GM19025 (cell line): Measurements from ENCODE around the gene MAPKAPK2.

Experiments used
- ATAC-seq: cut with Tn5 transposase; IDR thresholded peaks from one replicate; pipeline ENCODE4 v1.9.1; 2021; ENCODE audit warnings: mild to moderate bottlenecking, low read depth, moderate library complexity; ENCODE audit not compliant: unreplicated experiment

The MAPKAPK2 gene

GRCh38 chr1:206681359-206681758 lies 3.3 kb upstream of the MAPKAPK2 start:
- no peak for ATAC-seq

GRCh38 chr1:206682111-206682510 lies 2.6 kb upstream of the MAPKAPK2 start:
- no peak for ATAC-seq

- no peak for ATAC-seq
Observed at GRCh38 chr1:206683313-206683712, 1.4 kb upstream of the MAPKAPK2 start.

DNA sequence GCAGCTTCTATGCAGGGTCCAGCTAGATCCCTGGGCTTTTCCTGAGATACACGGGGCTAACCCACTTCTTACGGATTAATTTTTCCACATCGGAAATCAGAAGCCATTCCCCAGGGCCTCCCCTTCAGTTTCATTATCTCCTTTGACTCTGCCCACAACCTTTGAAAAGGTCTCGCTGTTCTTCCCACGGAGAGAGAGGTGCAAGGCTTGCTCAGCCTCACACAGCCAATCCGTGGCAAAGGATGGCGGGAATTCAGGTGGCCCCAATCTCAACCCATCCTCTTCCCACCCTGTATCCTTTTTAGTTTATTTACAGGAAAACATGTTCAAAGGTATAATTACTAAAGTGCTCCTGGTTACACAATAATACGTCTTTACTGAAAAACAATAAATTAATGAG lies 702 bp upstream of the MAPKAPK2 start:
- ATAC-seq: no peak

GRCh38 chr1:206685334-206685768 lies 646 bp downstream of the MAPKAPK2 start:
- ATAC-seq: peak; percentile 27

DNA sequence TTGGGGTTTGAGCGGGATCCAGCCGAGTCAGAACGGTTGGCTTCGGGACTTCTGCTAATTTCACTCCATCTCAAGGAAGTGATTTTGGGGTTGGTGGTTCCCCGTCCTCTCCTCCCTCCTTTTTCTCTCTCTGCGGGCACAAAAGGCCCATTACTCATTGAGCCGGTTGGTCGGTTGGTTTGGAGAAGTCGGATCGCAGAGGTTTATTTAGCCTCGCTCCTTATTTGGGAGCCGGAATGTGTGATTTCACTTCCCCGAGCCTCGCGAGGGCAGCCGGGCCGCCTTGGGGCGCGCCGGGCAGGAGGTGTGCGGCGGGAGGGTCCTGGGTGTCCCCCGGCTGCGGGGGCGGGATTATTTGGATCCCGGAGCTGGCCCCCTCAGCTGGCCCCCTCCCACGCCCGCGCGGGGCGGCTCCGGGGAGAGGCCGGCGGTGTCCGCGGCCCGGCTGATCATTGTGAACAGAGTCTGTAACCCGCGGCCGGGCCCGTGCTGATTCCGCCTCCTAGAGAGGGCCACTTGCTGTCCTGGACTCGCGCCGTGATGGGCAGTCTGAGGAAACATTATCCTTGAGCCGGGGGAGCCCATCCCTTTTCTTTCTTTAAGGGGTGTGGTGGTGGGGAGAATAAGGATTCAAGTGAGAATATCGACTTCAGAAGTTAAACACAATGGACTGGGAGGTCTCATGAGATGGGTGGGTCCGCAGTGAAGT lies 1.2 kb downstream of the MAPKAPK2 start:
- peak; percentile 19 for ATAC-seq

- no peak for ATAC-seq
Observed at GRCh38 chr1:206686478-206687249, 2.0 kb downstream of the MAPKAPK2 start.

DNA sequence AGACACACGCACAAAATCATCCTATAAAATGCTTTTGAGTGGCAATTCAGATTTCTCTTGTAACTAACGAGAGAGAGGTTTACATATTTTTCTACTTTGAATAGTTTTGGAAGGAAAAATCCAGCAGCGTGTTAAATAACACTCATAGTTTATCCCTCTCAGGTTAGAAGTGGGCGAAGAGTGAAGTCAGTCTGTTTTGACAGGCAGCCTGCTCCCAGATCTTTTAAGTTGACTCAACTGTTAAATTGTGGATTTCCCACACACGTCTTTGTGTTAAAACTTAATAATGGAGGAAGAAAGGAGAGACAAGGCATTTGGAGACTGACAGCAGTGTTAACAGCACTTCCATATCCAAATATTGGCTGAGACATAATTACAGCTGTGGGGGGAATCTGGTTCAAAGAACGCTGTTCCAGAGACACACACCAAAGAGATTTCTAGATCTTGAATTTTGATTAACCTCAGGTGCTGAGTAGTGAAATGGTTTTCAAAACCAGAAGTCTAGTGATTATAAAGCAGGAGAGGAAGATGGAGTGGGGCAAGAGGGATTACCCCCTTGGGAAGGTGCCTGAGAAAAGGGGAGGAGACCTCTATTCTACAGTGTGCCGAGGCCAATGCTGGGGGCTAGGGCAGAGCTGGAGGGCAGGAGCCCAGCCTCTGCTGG lies 2.7 kb downstream of the MAPKAPK2 start:
- ATAC-seq: no peak

DNA sequence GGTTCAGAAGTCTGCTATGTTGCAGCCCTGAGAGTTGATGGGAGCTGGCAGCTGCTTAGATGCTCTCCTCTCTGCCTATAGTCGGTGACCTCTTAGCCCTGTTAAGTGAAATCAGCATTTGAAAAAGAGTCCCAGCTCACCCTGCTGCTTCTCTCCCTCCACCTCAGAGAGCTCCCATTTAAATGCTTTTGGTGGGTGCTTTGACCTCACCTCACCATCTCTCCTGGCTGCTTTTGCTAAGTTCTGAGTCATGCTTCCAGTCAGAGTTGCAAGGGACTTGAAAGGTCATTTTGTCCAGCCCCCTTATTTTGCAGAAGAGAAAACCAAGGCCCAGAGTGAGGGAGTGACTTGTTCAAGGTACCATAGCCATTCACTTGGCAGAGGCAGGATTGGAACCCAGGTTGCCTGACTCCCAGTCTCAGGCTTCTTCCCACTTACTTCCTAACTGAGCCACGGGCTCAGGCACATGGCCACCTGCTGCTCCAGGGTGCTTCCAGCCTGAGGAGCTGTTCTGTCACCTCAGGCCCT lies 3.3 kb downstream of the MAPKAPK2 start:
- no peak for ATAC-seq

GRCh38 chr1:206690516-206690915 lies 5.8 kb downstream of the MAPKAPK2 start:
- ATAC-seq: no peak

- ATAC-seq: no peak
Observed at GRCh38 chr1:206691604-206692003, 6.9 kb downstream of the MAPKAPK2 start.

- ATAC-seq: no peak
Observed at GRCh38 chr1:206693029-206693428, 8.3 kb downstream of the MAPKAPK2 start.

GRCh38 chr1:206693592-206693991 lies 8.9 kb downstream of the MAPKAPK2 start:
- ATAC-seq: no peak

GRCh38 chr1:206694171-206695124 lies 9.7 kb downstream of the MAPKAPK2 start:
- no peak for ATAC-seq

GRCh38 chr1:206695733-206696132 lies 11.0 kb downstream of the MAPKAPK2 start:
- no peak for ATAC-seq

GRCh38 chr1:206696812-206697585 lies 12.3 kb downstream of the MAPKAPK2 start:
- ATAC-seq: no peak

DNA sequence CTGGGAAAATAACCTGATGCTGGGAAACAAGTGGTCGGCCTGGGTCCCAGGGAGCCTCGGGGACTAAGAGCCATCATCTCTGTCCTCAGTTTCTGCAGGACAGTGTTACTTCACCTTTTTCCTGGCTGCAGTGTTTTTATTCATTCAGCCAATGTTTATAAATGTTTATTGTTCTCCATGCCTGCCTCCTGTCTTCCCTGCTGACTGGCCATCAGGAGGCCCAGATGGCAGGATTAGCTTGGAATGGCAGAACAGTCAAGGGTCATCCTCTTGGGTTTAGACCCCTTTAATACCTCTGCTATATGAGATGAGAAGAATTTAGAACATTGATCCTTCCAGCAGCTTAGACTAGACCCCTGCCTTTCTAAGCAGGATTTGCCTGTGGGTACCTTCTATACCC lies 13.3 kb downstream of the MAPKAPK2 start:
- ATAC-seq: no peak

- ATAC-seq: no peak
Observed at GRCh38 chr1:206699000-206699586, 14.4 kb downstream of the MAPKAPK2 start.

GRCh38 chr1:206699626-206700025 lies 14.9 kb downstream of the MAPKAPK2 start:
- no peak for ATAC-seq
